Measurements from ENCODE around the gene ZNF773. TPM values are rescaled to one million over a fixed set of nuclear protein-coding genes. Genes with fewer than 3 reads are reported as not detected.
A peak's percentile ranks its signal among the peaks of the same experiment; 100 is the strongest.
"Not testable (repeated sequence)": the region's sequence is repeated elsewhere in the genome, so short reads cannot be mapped to it uniquely, and the experiment has no call there.

ZNF773 gene
- total RNA-seq (4.3 and 5.5 TPM in 2 replicates), polyA plus RNA-seq (4.0 and 5.1 TPM in 2 replicates), polyA minus RNA-seq (7.2 and 14.8 TPM in 2 replicates), Bru-seq, nascent RNA (percentile 54 among the genes with signal in this experiment), BruChase-seq, experiment 1, labeled RNA remaining after a 6-hour chase (percentile 52 among the genes with signal in this experiment), BruChase-seq, experiment 2, labeled RNA remaining after a 2-hour chase (percentile 52 among the genes with signal in this experiment)
- 2.0 and 2.3 TPM in 2 replicates for polyA plus RNA-seq (2011; cell fraction: cytosol; rRNA removed)
- polyA plus RNA-seq (2011; cell fraction: nucleus; rRNA removed), result 10.2 TPM in 2 replicates
- 3.0 TPM in 2 replicates for polyA plus RNA-seq (2012)
- not detected for polyA minus RNA-seq (2011; cell fraction: cytosol; rRNA and poly(A)+ RNA removed)
- 8.1 and 11.8 TPM in 2 replicates for polyA minus RNA-seq (2011; cell fraction: nucleus; rRNA and poly(A)+ RNA removed)
- long read RNA-seq, partial matches to known transcripts, result 0 of 8 reads
- long read RNA-seq, other reads (novel, unspliced or antisense), result 3 of 8 reads

- Histone ChIP-seq H3K4me3 (replicated peaks in 1 of 3; ENCODE audit: insufficient read depth in 1 of 3, low read depth in 1 of 3, low read length in 3 of 3) (peak within 1 kb of the TSS; percentile 17 to 68 (median 49)), H2AFZ (ENCODE audit: low read depth, low read length) (peak within 1 kb of the TSS; percentile 61), H3K4me2 (ENCODE audit: insufficient read depth, low read length) (peak within 1 kb of the TSS; percentile 77)
- peak; percentile 95 for DNase-seq (ENCODE audit: low read depth, low spot score)
- TF ChIP-seq POLR2AphosphoS5 (IDR thresholded peaks at IDR 0.05; ENCODE audit: insufficient read depth, low read depth, low read length) (peak; percentile 83), POLR2A (IDR thresholded peaks at IDR 0.05; ENCODE audit: low read depth, low read length) (peak; percentile 82)
- TF ChIP-seq, protein P1, sequence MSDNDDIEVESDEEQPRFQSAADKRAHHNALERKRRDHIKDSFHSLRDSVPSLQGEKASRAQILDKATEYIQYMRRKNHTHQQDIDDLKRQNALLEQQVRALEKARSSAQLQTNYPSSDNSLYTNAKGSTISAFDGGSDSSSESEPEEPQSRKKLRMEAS (IDR thresholded peaks at IDR 0.05; ENCODE audit: insufficient read depth, insufficient read length), result peak; percentile 38
- FAIRE-seq, result peak; percentile 96
- H3K4me1 ChIP-seq (ENCODE audit: control insufficient read depth, extremely low read depth, insufficient read depth, low read length); H3K9me1 ChIP-seq (replicated peaks; ENCODE audit: control insufficient read depth, extremely low read depth, insufficient read depth, low read length); H3K27me3 ChIP-seq (ENCODE audit: control insufficient read depth in 2 of 2, insufficient read depth in 2 of 2, low read length in 2 of 2); H3K27ac ChIP-seq (ENCODE audit: insufficient read depth, low read depth, low read length); H3K9ac ChIP-seq (replicated peaks; ENCODE audit: extremely low read depth, insufficient read depth, low read length); H3K36me3 ChIP-seq (ENCODE audit: control insufficient read depth in 2 of 2, extremely low read depth in 1 of 2, insufficient read depth in 2 of 2, low read length in 2 of 2); dilution Hi-C loops (cut with MboI; ENCODE audit: extremely low pct_ligation_motif_present, low sequenced_read_pairs); H4K20me1 ChIP-seq (replicated peaks; ENCODE audit: control insufficient read depth, extremely low read depth, insufficient read depth, low read length); H3K9me3 ChIP-seq (replicated peaks; ENCODE audit: control insufficient read depth, insufficient read depth, low read length); H3K79me2 ChIP-seq (ENCODE audit: control insufficient read depth, insufficient read depth, low read length): not testable (repeated sequence)
- TSS peak; percentile 41 for BruUV-seq (replicated peaks)
- ChIA-PET CTCF (interaction anchor here (1.0 kb wide), 1 partner anchor 22 kb away, joined by 4 read pairs; the partner anchor contains the start of gene ZNF772), POLR2A (interaction anchor here (0.5 to 0.7 kb wide), 2 partner anchors 8 to 28 kb away, joined by 4 read pairs; partner anchors contain the start of gene ZNF549)
- intact Hi-C loops (cut with micrococcal nuclease), result loop anchor here (1.0 to 2.0 kb wide), 2 partner anchors 23 to 27 kb away; partner anchors contain the start of genes ZNF549 and ZNF772
These were observed at the start of gene ZNF773 for GRCh38 chr19:57499680-57500395. Gene ZNF773, plus strand, starts transcription at chr19:57499938. Its CDS starts 143 bp downstream, at chr19:57500081.

DNA sequence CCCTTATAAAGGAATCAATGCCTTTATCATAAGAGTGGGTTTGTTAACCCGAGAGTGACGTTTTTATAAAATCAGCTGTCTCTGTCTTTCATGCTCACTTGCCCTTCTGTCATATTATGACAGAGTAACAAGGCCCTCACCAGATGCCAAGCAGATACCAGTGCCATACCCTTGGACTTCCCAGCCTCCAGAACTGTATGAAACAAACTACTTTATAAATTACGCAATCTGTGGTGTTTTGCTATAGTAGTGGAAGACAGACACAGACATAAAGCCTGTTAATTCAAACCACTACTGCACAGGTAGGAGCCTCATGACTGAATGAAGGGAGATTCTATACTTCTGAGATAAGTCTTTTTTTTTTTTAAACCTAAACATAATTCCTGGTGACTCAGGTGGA is 47.4 kb upstream of the ZNF773 start:
- Histone ChIP-seq H3K27me3 (ENCODE audit: control insufficient read depth in 2 of 2, insufficient read depth in 2 of 2, low read length in 2 of 2) (no peaks in the 10 kb centered on the region), H3K4me2 (ENCODE audit: insufficient read depth, low read length) (no peak overlapping the region), H2AFZ (ENCODE audit: low read depth, low read length) (no peak overlapping the region), H3K79me2 (ENCODE audit: control insufficient read depth, insufficient read depth, low read length) (no peaks in the 10 kb centered on the region), H3K4me3 (replicated peaks in 1 of 3; ENCODE audit: insufficient read depth in 1 of 3, low read depth in 1 of 3, low read length in 3 of 3) (no peak overlapping the region), H3K27ac (ENCODE audit: insufficient read depth, low read depth, low read length) (no peak overlapping the region), H4K20me1 (replicated peaks; ENCODE audit: control insufficient read depth, extremely low read depth, insufficient read depth, low read length) (no peaks in the 10 kb centered on the region), H3K4me1 (ENCODE audit: control insufficient read depth, extremely low read depth, insufficient read depth, low read length) (no peaks in the 10 kb centered on the region), H3K9ac (replicated peaks; ENCODE audit: extremely low read depth, insufficient read depth, low read length) (no peak overlapping the region), H3K9me1 (replicated peaks; ENCODE audit: control insufficient read depth, extremely low read depth, insufficient read depth, low read length) (no peaks in the 10 kb centered on the region), H3K36me3 (ENCODE audit: control insufficient read depth in 2 of 2, extremely low read depth in 1 of 2, insufficient read depth in 2 of 2, low read length in 2 of 2) (no peaks in the 10 kb centered on the region), H3K9me3 (replicated peaks; ENCODE audit: control insufficient read depth, insufficient read depth, low read length) (no peaks in the 10 kb centered on the region)
- no TSS peak for BruUV-seq (replicated peaks)
- intact Hi-C loops (cut with micrococcal nuclease) (no loop called here), dilution Hi-C loops (cut with MboI; ENCODE audit: extremely low pct_ligation_motif_present, low sequenced_read_pairs) (no loop called here)
- ChIA-PET POLR2A (no interaction called here), CTCF (no interaction called here)
- no peak for DNase-seq (ENCODE audit: low read depth, low spot score)
- TF ChIP-seq JUN (IDR thresholded peaks at IDR 0.05; ENCODE audit: borderline replicate concordance, insufficient read depth, insufficient read length, low read depth), result no peak
- no peak for TF ChIP-seq FOS (IDR thresholded peaks at IDR 0.05; ENCODE audit: borderline replicate concordance, insufficient read depth, low read length)
- TF ChIP-seq CTCF (IDR thresholded peaks at IDR 0.05; ENCODE audit: extremely low read depth in 1 of 2, insufficient read depth in 1 of 2, low read depth in 1 of 2, low read length in 2 of 2), result no peak
- TF ChIP-seq MYC (IDR thresholded peaks at IDR 0.05; ENCODE audit: low read depth, low read length), result no peak
- TF ChIP-seq, protein P1 (IDR thresholded peaks at IDR 0.05; ENCODE audit: insufficient read depth, insufficient read length), result no peak
- TF ChIP-seq EZH2 (IDR thresholded peaks at IDR 0.05; ENCODE audit: borderline replicate concordance, low read depth, low read length, severe bottlenecking), result no peak
- no peak for TF ChIP-seq GATA2 (IDR thresholded peaks at IDR 0.05; ENCODE audit: insufficient read depth, insufficient read length, low read depth, low read length)
- no peak for TF ChIP-seq POLR2A (IDR thresholded peaks at IDR 0.05; ENCODE audit: low read depth, low read length)
- TF ChIP-seq POLR2AphosphoS5 (IDR thresholded peaks at IDR 0.05; ENCODE audit: insufficient read depth, low read depth, low read length), result no peak
- no peak for FAIRE-seq

Measured in endothelial cell of umbilical vein (primary cell).